IPS-NIHi7 (cell line): Measurements from ENCODE around the gene AMPD3.
A peak's percentile ranks its signal among the peaks of the same experiment; 100 is the strongest.
"Not testable (repeated sequence)": the region's sequence is repeated elsewhere in the genome, so short reads cannot be mapped to it uniquely, and the experiment has no call there.

Source experiments
- DNase-seq: peaks from one replicate; pipeline ENCODE4 v3.0.0; 2012; ENCODE audit warnings: mixed read lengths; ENCODE audit errors: extremely low spot score

Gene AMPD3

GRCh38 chr11:10436683-10437082 is 18.4 kb upstream of the AMPD3 start:
- not testable (repeated sequence) for DNase-seq

GRCh38 chr11:10438458-10438857 is 16.6 kb upstream of the AMPD3 start:
- no peak for DNase-seq

DNA sequence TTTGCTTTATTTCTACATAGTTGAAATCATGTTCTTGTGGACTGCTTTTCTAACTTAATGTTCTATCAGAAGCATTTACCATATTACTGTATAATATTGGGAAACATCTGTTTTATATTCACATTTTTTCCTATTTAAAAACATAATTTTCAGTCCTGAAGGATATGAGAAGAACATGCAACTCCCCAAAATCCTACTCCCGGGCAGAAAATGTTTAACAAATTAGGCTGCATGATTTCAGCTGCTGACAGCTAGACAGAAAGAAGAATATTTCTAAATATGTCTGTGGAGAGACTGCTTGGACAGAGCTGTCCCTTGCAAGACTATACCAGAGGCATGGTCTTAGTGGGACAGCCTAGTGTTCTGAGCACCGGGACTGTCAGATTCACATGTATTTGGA is 15.7 kb upstream of the AMPD3 start:
- DNase-seq = no peak

- no peak for DNase-seq
These were observed 15.1 kb upstream of the AMPD3 start for GRCh38 chr11:10439924-10440323.

GRCh38 chr11:10440401-10440800 is 14.7 kb upstream of the AMPD3 start:
- no peak for DNase-seq

- no peak for DNase-seq
These were observed 14.0 kb upstream of the AMPD3 start for GRCh38 chr11:10441091-10441490.

DNA sequence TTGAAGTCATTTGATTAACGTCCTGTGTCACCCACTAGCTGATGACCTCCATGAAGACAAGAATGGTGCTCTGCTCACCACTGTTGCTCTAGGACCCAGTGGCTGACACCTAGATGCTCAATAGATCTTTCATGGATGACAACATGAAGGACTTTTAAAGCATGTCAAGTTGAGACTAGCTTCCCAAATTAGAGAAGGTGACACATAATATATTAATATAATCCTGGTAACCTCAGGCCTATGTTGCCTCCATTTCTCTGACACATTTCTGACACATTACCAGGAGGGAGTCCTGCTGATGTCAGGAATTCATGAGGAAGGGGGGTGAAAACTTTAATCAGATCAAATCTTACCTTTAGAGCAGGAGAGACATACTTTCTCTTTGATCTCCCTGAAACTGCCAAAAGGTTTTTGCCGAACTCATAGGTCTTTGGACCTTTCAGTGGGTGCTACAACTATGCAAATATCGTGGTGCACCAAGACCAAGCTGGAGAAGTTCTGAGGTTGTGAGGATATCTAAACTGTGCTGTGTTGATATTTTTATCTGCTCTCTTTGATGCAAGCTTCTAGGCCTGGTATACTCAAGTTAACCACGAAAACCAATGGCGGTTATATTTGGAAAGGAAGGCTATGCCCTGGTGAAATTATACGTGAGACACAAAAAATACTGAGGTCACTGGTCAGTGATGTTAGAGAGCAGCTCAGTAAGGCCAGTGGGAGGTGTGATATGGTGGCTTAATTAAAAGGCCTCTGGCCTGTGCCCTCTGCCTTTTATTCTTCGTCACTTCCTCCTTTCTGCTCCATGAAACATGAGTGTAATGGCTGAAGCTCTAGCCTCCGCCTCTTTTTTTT is 13.2 kb upstream of the AMPD3 start:
- DNase-seq = no peak

DNA sequence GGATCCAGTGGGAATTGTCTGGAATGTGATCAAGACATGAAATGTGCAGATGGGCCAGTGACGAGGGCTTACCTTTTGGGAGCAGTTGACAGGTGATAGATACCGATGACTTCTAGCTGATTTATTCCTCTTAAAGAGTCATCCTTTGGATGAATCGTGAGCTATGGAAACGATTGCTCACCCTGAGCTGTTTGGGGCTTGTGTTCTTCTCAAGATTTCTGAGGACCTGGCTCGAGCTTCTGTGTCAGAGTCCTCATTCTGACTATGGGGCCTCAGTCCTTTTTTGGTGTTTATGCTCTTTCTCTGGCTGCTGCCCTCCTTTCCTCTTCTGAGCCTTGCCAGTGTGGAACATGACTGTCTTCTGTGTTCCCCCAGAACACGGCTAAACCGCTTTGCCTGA is 11.9 kb upstream of the AMPD3 start:
- no peak for DNase-seq

GRCh38 chr11:10443721-10444235 is 11.3 kb upstream of the AMPD3 start:
- DNase-seq = no peak

GRCh38 chr11:10444725-10445315 is 10.2 kb upstream of the AMPD3 start:
- no peak for DNase-seq

GRCh38 chr11:10447445-10447844 is 7.6 kb upstream of the AMPD3 start:
- no peak for DNase-seq

DNA sequence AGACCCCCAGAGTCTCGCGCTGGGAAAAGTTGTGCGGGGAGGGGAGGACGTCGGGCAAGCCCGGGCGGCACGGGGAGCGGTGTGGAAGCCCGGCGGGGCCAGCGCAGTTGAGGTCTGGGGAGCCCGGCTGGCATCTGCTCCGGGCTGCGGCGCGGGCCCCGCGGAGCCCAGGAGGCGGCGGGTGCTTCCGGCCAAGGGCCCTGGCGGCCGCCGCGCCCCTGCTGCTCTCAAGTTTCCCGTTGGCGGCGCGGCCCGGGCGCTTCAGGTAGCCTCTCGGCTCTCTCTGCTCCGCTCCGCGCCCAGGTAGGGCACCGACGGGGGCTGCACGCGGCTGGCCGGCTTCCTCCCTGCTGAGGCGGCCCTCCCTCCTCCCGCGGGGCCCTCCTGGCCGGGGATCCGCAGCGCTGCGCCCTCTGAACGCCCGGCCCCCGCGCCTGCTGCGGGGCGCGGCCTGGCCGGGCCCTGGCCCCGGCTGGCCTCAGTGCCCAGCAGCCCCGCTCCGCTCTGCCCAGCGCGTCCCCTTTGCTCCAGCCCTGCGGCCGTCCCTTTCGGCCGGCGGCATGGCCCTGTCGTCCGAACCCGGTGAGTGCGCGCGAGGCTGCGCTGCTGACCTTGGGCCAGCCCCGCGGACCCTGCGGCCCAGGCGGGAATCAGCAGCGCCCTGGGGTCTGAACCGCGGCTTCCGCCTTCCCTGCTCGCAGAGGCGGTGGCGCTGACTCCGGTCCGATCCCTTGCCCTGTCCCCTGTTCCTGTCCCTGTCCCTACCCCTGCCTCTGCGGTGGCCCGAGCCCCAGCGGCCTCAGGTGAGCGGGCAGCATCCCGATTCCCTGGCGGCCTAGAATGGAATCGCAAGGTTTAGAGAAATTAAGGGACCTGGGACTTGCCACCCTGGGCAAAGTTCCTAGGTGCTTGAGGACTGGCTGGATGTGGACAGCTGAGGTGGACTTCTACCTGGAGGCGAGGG is 4.3 kb upstream of the AMPD3 start:
- DNase-seq = peak; percentile 85

GRCh38 chr11:10451426-10452116 is 3.5 kb upstream of the AMPD3 start:
- DNase-seq = no peak

DNA sequence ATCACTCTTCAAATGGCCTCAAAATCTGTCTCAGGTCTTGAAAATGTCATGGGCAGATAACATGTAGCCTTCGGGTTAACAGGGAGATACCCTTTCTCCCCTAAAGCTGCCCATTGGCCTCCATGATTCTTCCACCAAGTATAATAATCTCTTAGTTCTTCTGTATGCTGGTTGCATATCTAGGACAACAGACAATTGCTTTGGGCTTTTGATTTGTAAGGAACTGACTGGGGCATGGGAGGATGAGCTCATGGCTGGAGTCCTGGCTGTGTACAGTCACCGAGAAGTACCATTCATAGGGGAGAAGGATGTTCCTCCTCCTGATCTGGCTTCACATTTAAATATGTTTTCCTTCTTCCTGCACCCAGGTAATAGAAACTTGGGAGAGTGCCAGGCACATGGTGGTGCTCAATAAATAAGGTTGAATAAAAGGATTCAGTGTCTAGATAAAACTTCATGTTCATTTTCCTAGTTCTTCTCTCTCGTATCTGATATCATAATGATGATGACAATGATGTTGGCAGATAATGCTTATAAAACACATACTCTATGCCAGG is 2.8 kb upstream of the AMPD3 start:
- DNase-seq = no peak

DNA sequence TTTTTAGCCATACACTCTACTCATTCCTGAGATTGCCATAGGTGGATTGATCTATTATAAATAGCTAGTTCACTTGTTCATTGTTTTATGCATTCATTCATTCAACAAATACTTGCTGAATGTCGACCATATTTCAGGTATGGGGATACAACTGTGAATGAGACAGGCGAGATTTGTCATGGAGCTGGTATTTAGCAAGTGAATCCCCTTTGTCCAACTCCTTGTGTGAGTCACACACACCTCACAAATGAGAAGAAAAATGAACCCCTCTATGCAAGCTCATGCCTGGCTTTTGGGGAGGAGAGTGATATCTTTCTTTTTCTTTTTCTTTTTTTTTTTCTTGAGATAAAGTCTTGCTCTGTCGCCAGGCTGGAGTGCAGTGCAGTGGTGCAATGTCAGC is 1.8 kb upstream of the AMPD3 start:
- DNase-seq = no peak

DNA sequence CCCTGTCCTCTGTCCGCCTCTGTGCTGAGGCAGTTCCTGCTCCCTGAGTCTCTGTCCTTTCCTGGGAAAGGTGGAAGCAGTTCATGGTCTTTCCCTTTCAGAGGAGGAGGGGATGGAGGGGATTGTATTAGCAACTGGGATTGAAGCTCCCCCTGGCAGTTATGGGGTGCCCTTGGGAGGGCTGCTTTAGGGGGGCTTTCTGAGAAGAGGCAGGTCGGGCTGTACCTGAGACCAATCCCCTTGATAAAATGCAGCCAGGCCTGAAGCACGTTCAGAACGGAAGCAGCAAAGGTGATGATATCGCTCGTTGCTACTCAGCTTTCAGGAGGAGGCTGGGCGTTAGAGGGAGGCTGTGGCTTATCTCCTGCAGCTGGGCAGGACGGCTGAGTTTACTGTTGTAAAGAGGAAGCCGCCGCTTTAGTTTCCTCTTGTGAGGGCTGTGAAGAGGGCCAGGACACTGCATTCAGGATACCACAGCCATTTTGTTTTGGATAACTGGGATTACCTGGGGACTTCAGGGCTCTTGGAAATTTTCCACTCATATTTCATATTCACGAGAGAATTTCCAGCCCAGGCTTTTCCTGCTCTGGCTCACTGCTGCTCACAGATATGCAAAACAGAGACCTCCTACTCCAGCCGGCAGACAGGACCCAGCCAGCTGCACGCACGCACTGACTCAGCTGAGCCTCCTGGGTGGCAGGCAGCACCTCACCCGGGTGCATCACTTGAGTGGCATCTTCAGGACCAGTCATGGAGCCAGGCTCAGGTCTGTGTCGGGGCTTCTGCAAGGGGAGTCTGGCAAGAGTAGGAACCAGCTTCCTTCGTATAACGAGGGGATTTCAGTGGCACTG is 798 bp downstream of the AMPD3 start:
- peak; percentile 65 for DNase-seq

GRCh38 chr11:10456519-10456918 is 1.5 kb downstream of the AMPD3 start:
- no peak for DNase-seq

DNA sequence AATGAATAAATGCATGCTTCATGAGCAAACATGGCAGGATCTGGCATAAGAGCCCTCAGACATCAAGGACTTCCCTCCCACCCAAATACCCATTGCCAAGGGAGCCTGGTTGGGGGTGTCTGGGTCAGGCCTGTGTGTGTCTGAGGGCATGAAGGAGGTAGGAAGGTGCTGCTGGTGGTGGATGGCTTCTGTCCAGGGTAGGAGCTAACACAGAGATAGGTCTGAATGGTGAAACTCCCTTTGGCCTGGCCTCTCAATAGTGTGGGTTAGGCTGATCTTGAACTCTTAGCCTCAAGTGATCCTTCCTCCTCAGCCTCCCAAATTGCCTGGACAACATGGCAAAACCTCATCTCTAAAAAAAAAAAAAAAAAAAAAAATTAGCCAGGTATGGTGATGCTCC is 2.8 kb downstream of the AMPD3 start:
- DNase-seq = no peak

GRCh38 chr11:10459029-10459970 is 4.2 kb downstream of the AMPD3 start:
- no peak for DNase-seq
